NCI-H446 treated with DMSO at 0.1 percent for 48 hours (cell line): ENCODE data around the gene RELN.

Experiments used
- DNase-seq: peaks from one replicate; lab custom pipeline; 2025; lab: John Stamatoyannopoulos, UW

The RELN gene

GRCh38 chr7:103715376-103716120, 273.9 kb downstream of the RELN start:
- peak; percentile 82 for DNase-seq

DNA sequence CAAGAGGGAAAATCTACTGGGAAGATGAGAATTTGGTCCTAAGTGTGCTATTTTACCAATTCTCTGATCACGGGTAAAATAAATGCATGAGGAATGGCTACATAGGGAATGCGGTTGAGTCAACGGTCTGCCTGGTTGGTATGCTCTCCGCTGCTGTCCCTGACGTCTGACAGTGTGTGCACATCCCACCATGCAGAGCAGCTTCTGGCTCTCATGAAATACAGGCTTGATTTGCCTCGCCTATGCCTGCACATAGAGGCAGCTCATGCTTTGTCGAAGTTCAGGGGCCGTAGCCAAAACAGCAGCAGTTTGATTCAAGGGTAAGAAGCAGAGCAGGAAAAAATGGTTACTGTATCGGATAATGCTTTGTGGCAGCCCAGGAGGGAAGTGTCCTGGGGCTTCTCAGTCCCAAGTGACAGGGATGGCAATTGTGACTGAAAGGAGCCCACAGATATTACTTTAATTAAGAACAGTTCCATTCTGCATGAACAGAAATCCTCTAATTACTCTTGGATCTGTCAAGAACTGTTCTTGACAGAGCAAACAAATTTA, 275.0 kb downstream of the RELN start:
- peak; percentile 34 for DNase-seq

DNA sequence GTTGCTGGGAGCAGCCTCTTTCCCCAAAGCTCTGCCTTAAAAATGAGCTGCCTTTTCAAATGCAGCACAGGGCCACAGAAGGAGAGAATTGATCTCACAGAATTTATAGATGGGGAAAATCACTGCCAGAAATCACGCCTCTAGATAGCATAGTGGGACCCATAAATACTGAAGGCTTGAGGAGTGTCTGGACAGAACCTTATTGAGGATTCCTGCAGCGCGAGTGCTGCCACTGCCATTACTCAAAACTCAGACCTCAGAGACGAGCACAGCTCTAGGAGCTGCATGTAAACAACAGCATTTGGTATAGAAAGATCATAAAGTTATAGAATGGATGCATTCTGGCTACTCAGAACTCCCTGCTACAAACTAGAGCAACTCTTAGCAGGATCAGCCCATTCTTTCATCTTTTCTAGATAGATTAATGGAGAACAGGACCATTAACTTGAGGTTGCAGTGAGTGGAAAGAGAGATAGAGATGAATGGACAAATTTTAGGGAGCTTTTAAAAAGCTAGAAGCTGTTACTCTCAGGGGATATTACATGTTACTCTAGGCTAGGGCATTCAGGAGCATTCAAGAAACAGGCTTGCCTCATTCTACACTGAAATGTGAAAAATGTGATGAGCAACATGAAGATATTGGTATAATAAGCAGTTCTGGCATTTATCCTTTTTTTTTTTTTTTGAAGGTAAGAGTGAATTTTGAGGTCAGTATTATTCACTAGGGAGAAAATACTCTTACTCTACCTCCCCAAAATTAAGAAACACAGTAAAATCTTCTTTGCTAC, 276.3 kb downstream of the RELN start:
- no peak for DNase-seq

- DNase-seq, result no peak
Measured at GRCh38 chr7:103711413-103711812, 278.0 kb downstream of the RELN start.

DNA sequence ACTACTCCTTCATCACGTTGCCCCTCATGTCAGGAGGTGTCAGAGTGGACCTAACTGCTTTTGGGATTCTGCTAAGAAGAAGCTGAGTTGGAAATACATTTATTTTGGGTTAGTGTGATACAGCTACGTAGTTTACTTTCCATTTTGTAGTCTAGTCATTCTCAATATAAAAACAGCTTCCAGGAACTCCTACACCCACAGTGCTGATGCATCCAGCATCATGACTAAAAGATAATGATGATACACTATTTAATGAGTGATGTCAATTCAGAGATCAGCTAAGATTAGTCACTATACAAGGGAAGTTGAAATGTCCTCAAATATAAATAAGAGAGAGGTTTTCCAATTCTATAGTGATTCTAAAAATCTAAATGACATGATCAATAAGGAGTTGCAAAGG, 279.2 kb downstream of the RELN start:
- DNase-seq, result no peak

GRCh38 chr7:103706805-103707204, 282.7 kb downstream of the RELN start:
- no peak for DNase-seq

GRCh38 chr7:103705542-103705941, 283.9 kb downstream of the RELN start:
- no peak for DNase-seq

DNA sequence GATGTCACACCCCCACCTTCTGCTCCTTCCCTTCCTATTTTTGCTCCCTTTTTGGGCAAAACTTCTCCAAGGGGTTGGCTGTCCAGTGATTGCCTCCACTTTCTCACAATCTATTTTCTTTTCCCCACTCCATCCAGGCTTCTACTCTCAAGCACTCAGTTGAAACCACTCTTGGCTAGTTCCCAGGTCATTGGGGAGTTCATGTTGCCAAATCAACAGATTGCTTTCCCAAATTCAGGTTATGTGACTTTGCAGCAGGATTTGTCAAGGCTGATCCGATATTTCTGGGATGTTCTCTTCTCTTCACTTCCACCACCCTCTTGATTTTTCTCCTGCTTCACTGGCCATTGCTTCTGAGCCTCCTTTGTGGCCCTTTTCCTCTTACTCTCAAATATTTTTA, 284.8 kb downstream of the RELN start:
- DNase-seq, result peak; percentile 86

DNA sequence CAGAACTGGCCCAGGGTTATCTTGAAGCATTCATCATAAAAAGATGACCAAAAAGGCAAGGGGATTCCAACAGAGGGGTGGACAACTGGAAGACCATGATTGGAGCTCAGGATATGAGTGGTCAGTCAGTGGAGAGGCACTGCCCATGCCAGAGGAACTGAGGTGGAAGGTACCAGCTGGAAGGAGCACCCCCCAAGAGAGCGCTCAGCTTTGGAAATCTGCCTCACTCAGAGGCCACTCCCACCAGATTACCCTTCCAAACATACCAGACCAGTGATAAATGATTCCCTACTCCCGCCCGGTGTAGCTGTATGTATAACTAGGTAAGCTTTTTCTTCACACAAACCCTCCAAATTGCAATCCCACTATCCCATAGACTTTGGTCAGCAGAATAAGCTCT, 286.5 kb downstream of the RELN start:
- DNase-seq, result no peak

DNA sequence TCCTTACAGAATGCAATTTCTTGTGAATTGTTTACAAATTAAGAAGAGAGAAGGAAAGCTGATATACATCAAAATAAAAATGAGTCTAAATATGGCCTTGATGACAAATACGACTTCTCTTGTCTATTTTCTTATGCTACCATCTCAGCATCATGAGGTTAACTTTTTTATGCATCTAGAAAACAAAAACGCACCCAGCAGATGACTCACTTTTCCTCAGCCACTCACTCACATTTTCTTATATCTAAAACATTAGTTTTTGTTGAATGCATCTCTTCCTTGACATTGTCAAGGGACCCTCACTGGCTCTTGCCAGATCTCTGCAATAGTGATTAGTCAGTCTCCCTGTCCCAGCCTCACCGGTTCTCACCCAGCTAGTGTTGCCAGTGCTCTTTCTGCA, 287.0 kb downstream of the RELN start:
- DNase-seq, result no peak

DNA sequence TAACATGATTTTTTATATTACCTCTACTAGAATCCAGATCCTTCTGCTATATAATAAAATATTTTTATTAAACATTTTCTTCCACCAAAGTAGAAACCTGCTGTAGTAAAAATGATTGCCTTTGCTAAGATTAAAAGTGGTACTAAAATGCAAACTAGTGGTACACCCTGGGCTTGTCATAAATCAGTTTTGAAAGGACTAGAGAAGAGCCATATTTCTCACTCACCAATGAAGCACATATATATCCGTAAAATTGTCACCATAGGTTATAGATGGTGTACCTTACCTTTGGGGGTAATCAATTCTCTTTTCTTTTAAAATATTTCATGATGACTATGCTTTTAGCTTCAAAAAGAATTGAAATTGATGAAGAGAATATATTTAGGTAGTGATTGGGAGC, 290.4 kb downstream of the RELN start:
- DNase-seq, result no peak

DNA sequence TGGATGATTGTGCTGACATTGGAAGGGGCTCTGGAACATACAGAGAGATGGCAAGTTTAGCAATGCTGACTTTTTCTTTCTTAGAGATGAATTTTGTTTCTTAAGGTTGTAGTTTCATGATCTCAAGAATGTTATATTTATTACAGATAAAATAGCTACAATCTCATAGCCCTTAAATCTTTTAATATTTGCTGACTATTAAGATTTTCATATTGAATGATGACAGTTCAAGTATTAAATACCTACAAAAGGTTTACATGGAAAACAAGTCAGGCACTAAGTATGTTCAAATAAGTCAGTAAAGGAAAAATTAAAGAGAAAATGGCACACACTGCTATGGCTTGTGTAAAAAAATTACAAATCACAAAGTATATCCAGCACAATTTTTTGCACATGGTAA, 291.4 kb downstream of the RELN start:
- DNase-seq, result no peak

DNA sequence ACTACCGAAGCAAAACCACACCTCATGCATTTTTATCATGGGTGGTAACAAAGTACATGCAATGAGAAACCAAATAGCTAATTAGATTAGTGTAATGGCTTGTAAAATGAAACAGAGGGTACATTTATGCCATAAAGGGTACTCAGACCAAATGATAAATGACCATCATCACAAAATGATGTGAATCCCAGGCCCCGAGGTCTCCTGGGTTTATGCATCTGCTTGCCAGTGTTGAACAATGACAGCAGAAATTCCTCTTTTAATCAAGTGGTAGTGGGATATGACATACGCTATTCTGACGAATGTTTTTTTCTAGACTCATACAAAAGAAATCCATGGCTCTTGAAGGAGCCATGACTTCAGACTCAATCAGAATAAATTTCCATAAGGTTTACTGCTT, 293.9 kb downstream of the RELN start:
- no peak for DNase-seq

DNA sequence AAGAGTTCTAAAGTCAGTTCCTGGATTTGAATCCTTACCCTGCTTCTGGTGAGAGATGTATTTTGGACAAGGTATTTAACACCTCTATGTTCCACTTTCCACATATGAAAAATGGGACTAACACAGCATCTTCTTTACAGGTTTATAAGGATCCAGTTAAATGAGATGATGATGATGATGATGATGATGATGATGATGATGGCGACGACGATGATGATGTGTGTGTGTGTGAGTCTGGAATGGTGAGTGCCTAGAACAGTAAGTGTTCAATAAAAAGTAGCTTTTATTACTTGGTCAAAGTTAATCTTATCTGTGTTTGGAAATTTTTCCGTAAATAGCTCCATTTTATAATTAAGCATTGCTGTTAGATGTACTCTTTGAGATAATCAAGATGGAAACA, 295.2 kb downstream of the RELN start:
- no peak for DNase-seq

DNA sequence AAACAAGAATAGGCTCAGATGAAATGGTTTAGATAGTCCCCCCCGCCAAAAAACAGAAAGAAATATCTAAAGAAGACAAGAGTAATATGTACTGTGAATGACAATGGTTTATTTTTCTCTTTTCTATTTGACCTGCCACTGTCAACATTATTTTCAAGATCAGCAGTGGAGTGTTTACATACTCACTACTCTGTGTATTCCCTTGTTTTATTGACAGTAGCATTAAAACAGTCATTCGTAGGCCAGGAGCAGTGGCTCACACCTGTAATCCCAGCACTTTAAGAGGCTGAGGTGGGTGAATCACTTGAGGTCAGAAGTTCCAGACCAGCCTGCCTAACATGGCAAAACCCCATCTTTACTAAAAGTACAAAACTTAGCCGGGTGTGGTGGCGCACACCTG, 298.2 kb downstream of the RELN start:
- DNase-seq, result no peak

DNA sequence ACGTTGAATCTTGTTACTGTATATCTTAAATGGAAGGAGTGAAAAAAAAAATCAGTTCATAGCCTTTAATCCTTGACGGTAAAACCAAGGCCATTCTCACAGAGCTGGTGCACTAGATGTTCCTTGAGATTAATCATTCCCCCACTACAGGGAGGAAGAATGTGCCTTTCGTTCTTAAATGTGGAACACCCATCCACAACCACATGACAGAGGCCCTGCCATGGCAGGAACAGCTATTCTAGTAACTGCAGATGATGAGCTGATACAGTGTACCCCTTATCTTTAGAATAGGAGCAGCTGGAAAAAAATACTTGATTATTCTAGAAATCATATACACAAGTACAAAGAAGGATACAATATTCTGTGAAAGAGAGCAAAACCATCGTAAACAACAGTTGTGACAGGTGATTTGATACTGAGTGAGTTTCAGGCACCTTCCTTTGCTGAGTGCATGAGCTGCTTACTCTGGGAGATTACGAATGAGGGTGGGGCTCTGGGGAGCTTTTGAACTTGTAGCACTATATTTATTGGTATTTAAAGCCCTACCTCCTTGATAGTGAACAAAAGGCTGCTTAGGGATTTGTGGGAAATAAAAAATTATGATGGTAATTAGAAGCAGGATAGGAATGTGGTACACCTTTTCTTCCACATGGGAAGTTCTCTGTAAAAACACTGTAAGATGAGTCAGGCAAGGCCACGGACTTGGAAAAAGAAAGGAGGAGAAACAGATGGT, 299.1 kb downstream of the RELN start:
- DNase-seq, result no peak

DNA sequence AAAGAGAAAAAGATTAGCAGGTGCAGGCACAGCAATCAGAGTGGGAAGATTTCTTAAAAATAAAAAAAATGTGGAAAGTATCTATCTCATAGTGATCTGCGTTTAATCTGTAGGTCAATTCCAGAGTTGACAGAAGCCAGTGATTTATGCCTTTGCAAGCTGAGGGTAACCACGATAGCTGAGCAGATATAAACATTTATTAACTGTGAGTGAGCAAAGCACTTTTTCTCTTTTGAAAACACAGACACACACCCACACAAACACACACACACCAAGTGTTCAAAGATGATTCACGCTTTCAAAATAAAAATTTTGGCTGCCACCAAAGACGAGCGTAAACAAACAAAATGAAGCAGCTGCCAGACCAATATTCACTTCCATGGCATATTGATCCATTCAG, 300.2 kb downstream of the RELN start:
- no peak for DNase-seq

- DNase-seq, result peak; percentile 55
Measured at GRCh38 chr7:103687951-103688350, 301.5 kb downstream of the RELN start.

DNA sequence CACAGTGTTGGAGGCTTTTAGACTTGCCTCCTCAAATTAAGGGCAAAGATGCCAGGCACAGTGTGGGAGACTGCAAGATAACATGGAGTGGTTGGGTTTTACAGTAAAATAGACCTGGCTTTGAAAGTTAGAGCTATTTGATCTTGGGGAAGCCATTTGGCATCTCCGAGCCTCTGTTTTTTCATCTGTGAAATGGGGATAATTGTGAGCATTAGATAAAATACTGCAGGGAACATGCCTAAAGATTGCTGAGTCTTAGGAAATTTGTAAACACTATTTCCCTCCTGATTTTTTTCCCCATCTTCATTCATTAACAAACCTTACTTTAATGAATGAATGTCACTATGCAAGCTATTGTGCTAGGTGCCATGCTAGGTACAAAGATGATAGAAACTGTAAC, 302.2 kb downstream of the RELN start:
- no peak for DNase-seq

- peak; percentile 58 for DNase-seq
Measured at GRCh38 chr7:103686763-103687162, 302.7 kb downstream of the RELN start.

- peak; percentile 94 for DNase-seq
Measured at GRCh38 chr7:103686064-103686463, 303.4 kb downstream of the RELN start.

- DNase-seq, result peak; percentile 77
Measured at GRCh38 chr7:103685646-103686045, 303.8 kb downstream of the RELN start.

- no peak for DNase-seq
Measured at GRCh38 chr7:103683348-103683747, 306.1 kb downstream of the RELN start.
